Heart left ventricle (tissue), 16 donors: ENCODE data around the gene RAVER1. TPM values are rescaled to one million over a fixed set of nuclear protein-coding genes. Genes with fewer than 3 reads are reported as not detected.

ENCODE experiments used
- ATAC-seq, 4 donors: fragments of 200-7000 bp; cut with Tn5 transposase; one replicate each; pipeline ENCODE4 v1.9.1; 2020 to 2022; ENCODE audit warnings: moderate library complexity in 4 of 4, mild to moderate bottlenecking in 3 of 4, moderate number of reproducible peaks in 1 of 4
- DNase-seq, 5 donors: peaks; one replicate each; pipeline ENCODE4 v3.0.0-alpha.2; 2020
- H3K27ac ChIP-seq, 12 donors: fragments of 200-600 bp; sonication (generic) in 4 of 12; one replicate each; pipeline versions ENCODE4 v1.5.0 to v1.8.0; 2016 to 2022; ENCODE audit warnings: mild to moderate bottlenecking in 2 of 12
- H3K27me3 ChIP-seq, 9 donors: fragments of 200-600 bp; sonication (generic) in 2 of 9; one replicate each; pipeline versions ENCODE4 v1.5.1 to v1.8.0; 2016 to 2022; ENCODE audit warnings: mild to moderate bottlenecking in 3 of 9
- H3K36me3 ChIP-seq, 9 donors: fragments of 200-600 bp; sonication (generic) in 2 of 9; one replicate each; pipeline versions ENCODE4 v1.5.0 to v1.8.0; 2018 to 2022; ENCODE audit warnings: mild to moderate bottlenecking in 2 of 9
- H3K4me1 ChIP-seq, 12 donors: fragments of 200-600 bp; sonication (generic) in 4 of 12; one replicate each; pipeline versions ENCODE4 v1.5.0 to v1.8.0; 2016 to 2022; ENCODE audit warnings: mild to moderate bottlenecking in 3 of 12
- H3K4me3 ChIP-seq, 12 donors: fragments of 200-600 bp; sonication (generic) in 4 of 12; one replicate each; pipeline versions ENCODE4 v1.5.0 to v1.8.0; 2017 to 2022; ENCODE audit warnings: mild to moderate bottlenecking in 9 of 12, moderate library complexity in 4 of 12
- H3K9me3 ChIP-seq, 12 donors: fragments of 200-600 bp; sonication (generic) in 4 of 12; one replicate each; pipeline versions ENCODE4 v1.5.0 to v1.8.0; 2016 to 2022; ENCODE audit warnings: mild to moderate bottlenecking in 1 of 12
- POLR2A ChIP-seq, 2 donors: fragments of 450-650 bp; IDR thresholded peaks; one replicate each; pipeline ENCODE4 v1.6.1; 2017; ENCODE audit warnings: antibody characterized with exemption in 2 of 2, mild to moderate bottlenecking in 2 of 2, moderate library complexity in 2 of 2
- WGBS, 4 donors: extraction: QIAGEN DNeasy Blood & Tissue Kit in 2 of 4; methylation state at CpG; one replicate each; pipeline versions ENCODE4 v1.1.5 to v1.1.7; 2013 to 2018; 5-methylcytosine and 5-hydroxymethylcytosine counted together
- intact Hi-C, 10 donors: fragments of 100-400 bp; cut with DNase I; formaldehyde crosslinking; loops; one replicate each; pipeline versions ENCODE4 v1.11.1 to v1.14.2; 2022
- polyA plus RNA-seq, 2 donors: library from polyadenylated mRNA; stranded (reverse); fragments of 200-250 nt; gene quantifications; one replicate each; pipeline ENCODE4 v1.2.3, GENCODE V29; 2013
- total RNA-seq, 9 donors: library from RNA; depleted of rRNA in 2 of 9; stranded (reverse); fragments of >200 nt in 2 of 9; fragmentation: NEBNext Ultra II Directional in 3 of 9; extraction: Animal tissue kit (Norgen Biotek cat#: 25700) in 3 of 9; gene quantifications; one replicate each; pipeline versions ENCODE4 v1.1.0 to v1.2.4, GENCODE V29; 2016 to 2023
- TF ChIP-seq, protein P1 (sequence below), 12 donors: fragments of 200-600 bp; sonication (generic) in 4 of 12; IDR thresholded peaks; one replicate each; pipeline versions ENCODE4 v1.5.0 to v1.8.0; 2018 to 2022; ENCODE audit warnings: antibody characterized with exemption in 12 of 12, mild to moderate bottlenecking in 5 of 12
- donor health status: ischemic (EF 13 %, LVEDD 7.1; RV severe dilation, severe dysfunction).
- donor health status: healthy with polysubstance abuse.
- donor health status: DM: no; HTN: yes; CAD: no.
- donor health status: DM: no; HTN: no; CAD: no.
- donor health status: ischemic (EF 25% LVEDD 6.9; RV normal size, moderate dysfunction).
- donor health status: ischemic (EF 25% LVEDD 5.7; RV mildly dilated, moderate dysfunction).
- donor health status: healthy.
- donor health status: DM: yes; HTN: yes; CAD: no.
- donor health status: ischemic (EF 35%, LVEDD 5.7; RV mildly dilated, moderate dysfunction).
- donor health status: nonischemic (EF 11% LVEDD 7.7; RV severe dilation, severe dysfunction).
- donor health status: DM: yes; HTN: yes; CAD: no.
- donor health status: PGD.
- donor health status: ischemic (EF 29% LVEDD 5.4; RV normal size, mild dysfunction).
- donor health status: nonischemic (EF 23%, LVEDD 6.1; RV moderate dilation, normal function).

The RAVER1 gene
- total and polyA plus RNA-seq, 11 donors = 5.9 to 22.5 (median 14.0) TPM

GRCh38 chr19:10356431-10356830 lies 23.1 kb upstream of the RAVER1 start:
- TF ChIP-seq POLR2A (IDR thresholded peaks at IDR 0.05) = no peak
- TF ChIP-seq, protein P1, sequence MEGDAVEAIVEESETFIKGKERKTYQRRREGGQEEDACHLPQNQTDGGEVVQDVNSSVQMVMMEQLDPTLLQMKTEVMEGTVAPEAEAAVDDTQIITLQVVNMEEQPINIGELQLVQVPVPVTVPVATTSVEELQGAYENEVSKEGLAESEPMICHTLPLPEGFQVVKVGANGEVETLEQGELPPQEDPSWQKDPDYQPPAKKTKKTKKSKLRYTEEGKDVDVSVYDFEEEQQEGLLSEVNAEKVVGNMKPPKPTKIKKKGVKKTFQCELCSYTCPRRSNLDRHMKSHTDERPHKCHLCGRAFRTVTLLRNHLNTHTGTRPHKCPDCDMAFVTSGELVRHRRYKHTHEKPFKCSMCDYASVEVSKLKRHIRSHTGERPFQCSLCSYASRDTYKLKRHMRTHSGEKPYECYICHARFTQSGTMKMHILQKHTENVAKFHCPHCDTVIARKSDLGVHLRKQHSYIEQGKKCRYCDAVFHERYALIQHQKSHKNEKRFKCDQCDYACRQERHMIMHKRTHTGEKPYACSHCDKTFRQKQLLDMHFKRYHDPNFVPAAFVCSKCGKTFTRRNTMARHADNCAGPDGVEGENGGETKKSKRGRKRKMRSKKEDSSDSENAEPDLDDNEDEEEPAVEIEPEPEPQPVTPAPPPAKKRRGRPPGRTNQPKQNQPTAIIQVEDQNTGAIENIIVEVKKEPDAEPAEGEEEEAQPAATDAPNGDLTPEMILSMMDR (IDR thresholded peaks at IDR 0.05) = no peak
- no peaks in the 10 kb centered on the region for H3K9me3 ChIP-seq
- no peak overlapping the region for H3K27ac ChIP-seq
- peaks cover 0 to 94% (median 74%) of the 10 kb centered on the region in 9 donors for H3K36me3 ChIP-seq
- H3K4me1 ChIP-seq = peaks cover 0 to 18% (median 11%) of the 10 kb centered on the region in 12 donors
- WGBS, 4 donors = 93 to 97% (median 95%) methylated on average over 10 to 12 of the region's 12 CpGs
- intact Hi-C loops = no loop called here
- no peaks in the 10 kb centered on the region for H3K27me3 ChIP-seq
- no peak overlapping the region for H3K4me3 ChIP-seq
- ATAC-seq (no peak), DNase-seq (no peak)

DNA sequence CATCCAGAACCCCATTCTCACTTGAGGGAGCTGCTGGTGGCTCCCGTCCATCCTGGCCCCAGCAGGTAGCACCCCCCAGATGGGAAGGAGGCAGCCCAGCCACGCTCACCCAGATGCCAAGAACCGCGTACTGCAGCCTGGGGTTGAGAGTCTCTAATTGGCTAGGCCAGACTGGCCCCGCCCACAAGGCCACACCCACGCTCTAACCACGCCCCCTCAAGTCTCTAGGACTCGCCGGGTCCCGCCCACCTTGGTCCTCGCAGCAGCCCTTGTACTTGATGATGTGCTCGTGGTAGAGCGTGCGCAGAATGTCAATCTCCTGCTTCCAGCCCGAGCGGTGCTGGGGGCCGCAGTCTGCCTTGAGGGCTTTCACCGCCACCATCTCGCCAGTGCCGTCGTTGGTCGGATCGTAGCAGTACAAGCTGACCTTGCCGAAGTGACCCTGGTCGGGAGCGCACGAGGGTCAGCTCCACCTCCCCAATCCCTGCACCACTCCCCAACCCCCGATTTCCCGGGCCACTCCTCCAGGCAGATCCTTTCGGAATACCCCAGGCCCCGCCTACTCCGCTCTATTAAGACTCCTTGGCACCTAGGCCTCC lies 20.6 kb upstream of the RAVER1 start:
- no peaks in the 10 kb centered on the region for H3K9me3 ChIP-seq
- DNase-seq (peak; percentile 59 to 90 (median 88)), ATAC-seq (peak; percentile 64 to 89 (median 86))
- no peaks in the 10 kb centered on the region for H3K27me3 ChIP-seq
- peaks cover 0 to 90% (median 59%) of the 10 kb centered on the region in 9 donors for H3K36me3 ChIP-seq
- TF ChIP-seq, protein P1 (IDR thresholded peaks at IDR 0.05) = no peak
- TF ChIP-seq POLR2A (IDR thresholded peaks at IDR 0.05) = no peak
- peaks cover 0 to 18% (median 11%) of the 10 kb centered on the region in 12 donors for H3K4me1 ChIP-seq
- peak overlapping the region in 11 of 12 donors; percentile 11 to 50 (median 42) for H3K4me3 ChIP-seq
- WGBS, 4 donors = 56 to 70% (median 61%) methylated on average over 23 to 32 of the region's 32 CpGs
- intact Hi-C loops = no loop called here
- H3K27ac ChIP-seq = peak overlapping the region; percentile 17 to 86 (median 72)

GRCh38 chr19:10352764-10353671 lies 19.7 kb upstream of the RAVER1 start:
- H3K4me1 ChIP-seq = peaks cover 0 to 18% (median 11%) of the 10 kb centered on the region in 12 donors
- intact Hi-C loops = no loop called here
- H3K36me3 ChIP-seq = peaks cover 0 to 82% (median 50%) of the 10 kb centered on the region in 9 donors
- no peak for TF ChIP-seq POLR2A (IDR thresholded peaks at IDR 0.05)
- TF ChIP-seq, protein P1 (IDR thresholded peaks at IDR 0.05) = no peak
- peak; percentile 80 to 90 (median 87) for DNase-seq
- peak overlapping the region in 11 of 12 donors; percentile 11 to 50 (median 42) for H3K4me3 ChIP-seq
- H3K27ac ChIP-seq = peak overlapping the region; percentile 17 to 86 (median 72)
- ATAC-seq = peak; percentile 57 to 86 (median 84)
- H3K27me3 ChIP-seq = no peaks in the 10 kb centered on the region
- WGBS, 4 donors = 40 to 47% (median 42%) methylated on average over 51 to 63 of the region's 63 CpGs
- H3K9me3 ChIP-seq = no peaks in the 10 kb centered on the region

GRCh38 chr19:10346509-10346908 lies 13.2 kb upstream of the RAVER1 start:
- no peaks in the 10 kb centered on the region for H3K4me1 ChIP-seq
- intact Hi-C loops = no loop called here
- H3K27me3 ChIP-seq = no peaks in the 10 kb centered on the region
- H3K4me3 ChIP-seq = peak overlapping the region in 1 of 12 donors; percentile 5
- TF ChIP-seq, protein P1 (IDR thresholded peaks at IDR 0.05) = no peak
- no peak for TF ChIP-seq POLR2A (IDR thresholded peaks at IDR 0.05)
- peak in 2 of 5 donors; percentile 39 to 50 for DNase-seq
- H3K9me3 ChIP-seq = no peaks in the 10 kb centered on the region
- ATAC-seq = peak in 3 of 4 donors; percentile 58 to 79 (median 66)
- 73 to 77% (median 74%) methylated on average over 10 of the region's 10 CpGs for WGBS, 4 donors
- H3K36me3 ChIP-seq = peaks cover 0 to 24% (median 18%) of the 10 kb centered on the region in 9 donors
- peak overlapping the region in 2 of 12 donors; percentile 17 to 73 for H3K27ac ChIP-seq
